ENCODE measurements around the gene TCF12. TPM values are rescaled to one million over a fixed set of nuclear protein-coding genes. Genes with fewer than 3 reads are reported as not detected.

TCF12 gene
- total RNA-seq, 1 donor from 2014 or later: 84.6 TPM

DNA sequence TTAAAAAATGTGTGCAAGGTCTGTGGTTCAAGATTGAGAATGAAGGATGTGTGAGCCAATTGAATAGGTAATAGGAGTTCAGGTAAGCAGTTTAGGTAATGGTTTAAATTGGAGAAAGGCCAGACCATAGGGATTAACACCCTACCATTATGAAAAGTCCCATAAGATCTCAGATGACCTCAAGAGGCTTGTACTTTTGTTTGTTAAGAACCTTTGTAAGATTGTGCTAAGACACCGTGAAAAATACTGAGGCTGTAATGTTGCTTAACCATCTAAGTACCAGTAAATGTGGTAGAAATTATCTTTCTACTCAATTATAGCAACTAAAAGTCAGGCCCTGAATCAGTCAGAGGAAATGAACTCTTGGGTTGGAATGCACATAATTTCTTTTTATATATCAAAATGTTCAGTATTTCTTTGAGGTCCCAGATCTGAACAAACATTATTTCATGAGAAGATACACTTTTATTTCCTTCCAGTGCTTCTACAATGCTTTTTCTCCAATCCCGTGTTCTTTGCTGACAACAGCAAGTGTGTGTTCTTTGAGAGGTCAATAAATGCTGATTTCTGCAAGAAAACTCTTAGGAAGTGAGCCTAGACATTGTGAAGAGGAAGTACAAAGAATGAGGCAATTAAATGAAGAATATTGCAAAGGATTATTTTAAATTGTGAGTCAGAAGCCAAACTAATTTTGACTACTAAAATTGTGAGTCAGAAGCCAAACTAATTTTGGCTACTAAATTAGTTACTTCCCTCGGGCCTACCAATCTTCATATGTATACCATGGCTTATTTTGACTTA is 66.4 kb downstream of the TCF12 start:
- no peaks in the 10 kb centered on the region for H3K27me3 ChIP-seq (ENCODE audit: control insufficient read depth, insufficient read depth, low read length)
- H3K36me3 ChIP-seq (ENCODE audit: control insufficient read depth, insufficient read depth, low read length): no peaks in the 10 kb centered on the region
- TF ChIP-seq, protein P1, sequence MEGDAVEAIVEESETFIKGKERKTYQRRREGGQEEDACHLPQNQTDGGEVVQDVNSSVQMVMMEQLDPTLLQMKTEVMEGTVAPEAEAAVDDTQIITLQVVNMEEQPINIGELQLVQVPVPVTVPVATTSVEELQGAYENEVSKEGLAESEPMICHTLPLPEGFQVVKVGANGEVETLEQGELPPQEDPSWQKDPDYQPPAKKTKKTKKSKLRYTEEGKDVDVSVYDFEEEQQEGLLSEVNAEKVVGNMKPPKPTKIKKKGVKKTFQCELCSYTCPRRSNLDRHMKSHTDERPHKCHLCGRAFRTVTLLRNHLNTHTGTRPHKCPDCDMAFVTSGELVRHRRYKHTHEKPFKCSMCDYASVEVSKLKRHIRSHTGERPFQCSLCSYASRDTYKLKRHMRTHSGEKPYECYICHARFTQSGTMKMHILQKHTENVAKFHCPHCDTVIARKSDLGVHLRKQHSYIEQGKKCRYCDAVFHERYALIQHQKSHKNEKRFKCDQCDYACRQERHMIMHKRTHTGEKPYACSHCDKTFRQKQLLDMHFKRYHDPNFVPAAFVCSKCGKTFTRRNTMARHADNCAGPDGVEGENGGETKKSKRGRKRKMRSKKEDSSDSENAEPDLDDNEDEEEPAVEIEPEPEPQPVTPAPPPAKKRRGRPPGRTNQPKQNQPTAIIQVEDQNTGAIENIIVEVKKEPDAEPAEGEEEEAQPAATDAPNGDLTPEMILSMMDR (IDR thresholded peaks at IDR 0.05; ENCODE audit: insufficient read depth, low read length, poor library complexity, severe bottlenecking): no peak
- DNase-seq (ENCODE audit: low read depth): no peak
- H3K4me3 ChIP-seq (ENCODE audit: low read depth, low read length): no peak overlapping the region

DNA sequence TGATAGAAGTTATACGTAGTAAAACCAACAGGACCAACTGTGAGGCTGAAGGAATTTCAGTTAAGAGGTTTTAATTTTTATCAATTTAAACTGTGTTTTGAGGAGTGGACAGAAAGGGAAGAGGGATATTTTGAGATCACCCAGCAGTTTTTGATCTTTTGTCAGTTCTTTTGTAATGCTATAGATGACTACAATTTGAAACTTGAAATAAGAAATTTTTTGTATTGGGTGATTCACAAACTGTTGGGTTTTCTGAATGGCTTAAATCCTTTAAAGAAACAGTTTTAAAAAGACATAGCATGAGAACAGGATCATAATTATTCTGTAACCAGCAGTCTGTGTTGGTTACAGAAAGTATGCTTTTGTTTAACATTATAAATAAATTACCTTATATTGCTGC is 67.4 kb downstream of the TCF12 start:
- Histone ChIP-seq H3K36me3 (ENCODE audit: control insufficient read depth, insufficient read depth, low read length) (no peaks in the 10 kb centered on the region), H3K27me3 (ENCODE audit: control insufficient read depth, insufficient read depth, low read length) (no peaks in the 10 kb centered on the region), H3K4me3 (ENCODE audit: low read depth, low read length) (no peak overlapping the region)
- no peak for DNase-seq (ENCODE audit: low read depth)
- TF ChIP-seq, protein P1 (IDR thresholded peaks at IDR 0.05; ENCODE audit: insufficient read depth, low read length, poor library complexity, severe bottlenecking): no peak

DNA sequence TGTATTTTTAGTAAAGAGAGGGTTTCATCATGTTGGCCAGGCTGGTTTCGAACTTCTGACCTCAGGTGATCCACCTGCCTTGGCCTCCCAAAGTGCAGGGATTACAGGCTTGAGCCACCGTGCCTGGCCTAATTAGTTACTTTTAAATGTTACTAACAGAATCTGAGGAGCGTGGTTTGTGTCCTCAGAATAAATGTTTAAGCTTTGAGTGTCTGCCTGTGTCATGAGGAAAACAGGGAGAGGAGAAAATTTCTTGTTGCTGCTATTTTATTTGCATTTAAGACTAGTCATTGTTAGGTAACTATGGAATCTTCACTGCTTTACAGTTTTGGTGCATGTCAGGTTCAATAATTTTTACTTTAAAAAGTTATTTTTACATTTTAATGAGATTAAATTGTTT is 68.8 kb downstream of the TCF12 start:
- TF ChIP-seq, protein P1 (IDR thresholded peaks at IDR 0.05; ENCODE audit: insufficient read depth, low read length, poor library complexity, severe bottlenecking): no peak
- Histone ChIP-seq H3K4me3 (ENCODE audit: low read depth, low read length) (no peak overlapping the region), H3K36me3 (ENCODE audit: control insufficient read depth, insufficient read depth, low read length) (no peaks in the 10 kb centered on the region), H3K27me3 (ENCODE audit: control insufficient read depth, insufficient read depth, low read length) (no peaks in the 10 kb centered on the region)
- no peak for DNase-seq (ENCODE audit: low read depth)

DNA sequence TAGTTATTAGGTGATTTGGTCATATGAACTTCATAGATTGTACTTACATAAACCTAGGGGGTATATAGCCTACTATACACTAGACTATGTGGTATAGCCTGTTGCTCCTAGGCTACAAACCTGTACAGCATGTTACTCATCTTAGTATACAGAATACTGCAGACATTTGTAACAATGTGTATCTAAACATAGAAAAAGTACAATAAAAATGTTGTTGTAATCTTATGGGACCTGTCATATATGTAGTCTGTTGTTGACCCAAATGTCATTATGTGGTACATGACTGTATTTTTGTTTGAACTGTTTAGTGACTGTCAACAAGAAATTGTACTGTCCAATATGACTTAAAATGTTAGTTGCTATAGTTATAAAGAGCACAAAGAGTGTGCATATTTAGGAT is 69.8 kb downstream of the TCF12 start:
- Histone ChIP-seq H3K27me3 (ENCODE audit: control insufficient read depth, insufficient read depth, low read length) (no peaks in the 10 kb centered on the region), H3K4me3 (ENCODE audit: low read depth, low read length) (no peak overlapping the region), H3K36me3 (ENCODE audit: control insufficient read depth, insufficient read depth, low read length) (no peaks in the 10 kb centered on the region)
- DNase-seq (ENCODE audit: low read depth): no peak
- TF ChIP-seq, protein P1 (IDR thresholded peaks at IDR 0.05; ENCODE audit: insufficient read depth, low read length, poor library complexity, severe bottlenecking): no peak

DNA sequence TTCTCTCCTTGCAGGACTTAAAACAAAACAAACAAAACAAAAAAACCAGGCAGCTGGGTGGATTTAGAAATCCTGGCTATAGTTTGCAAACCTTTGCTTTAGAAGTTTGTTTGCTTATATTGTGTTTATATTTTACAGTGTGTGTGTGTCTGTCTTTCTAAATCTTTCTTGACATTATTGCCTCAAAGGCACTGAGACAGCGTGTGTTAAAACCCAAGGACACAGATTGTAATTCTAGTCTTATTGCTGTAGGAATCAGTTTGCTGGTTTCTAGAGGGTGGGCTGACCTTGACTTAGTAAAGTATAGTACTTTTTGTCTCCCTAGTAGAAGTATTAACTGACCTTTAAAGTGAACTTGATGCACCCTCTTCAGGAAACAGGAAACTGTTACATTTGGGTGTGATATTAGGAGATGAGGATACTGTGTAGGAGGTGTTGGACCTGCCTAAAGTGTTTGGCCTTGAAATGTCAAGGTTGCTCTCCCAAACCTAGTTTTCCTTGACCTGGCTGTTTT is 71.0 kb downstream of the TCF12 start:
- TF ChIP-seq, protein P1 (IDR thresholded peaks at IDR 0.05; ENCODE audit: insufficient read depth, low read length, poor library complexity, severe bottlenecking): no peak
- Histone ChIP-seq H3K4me3 (ENCODE audit: low read depth, low read length) (no peak overlapping the region), H3K27me3 (ENCODE audit: control insufficient read depth, insufficient read depth, low read length) (no peaks in the 10 kb centered on the region), H3K36me3 (ENCODE audit: control insufficient read depth, insufficient read depth, low read length) (no peaks in the 10 kb centered on the region)
- DNase-seq (ENCODE audit: low read depth): no peak

DNA sequence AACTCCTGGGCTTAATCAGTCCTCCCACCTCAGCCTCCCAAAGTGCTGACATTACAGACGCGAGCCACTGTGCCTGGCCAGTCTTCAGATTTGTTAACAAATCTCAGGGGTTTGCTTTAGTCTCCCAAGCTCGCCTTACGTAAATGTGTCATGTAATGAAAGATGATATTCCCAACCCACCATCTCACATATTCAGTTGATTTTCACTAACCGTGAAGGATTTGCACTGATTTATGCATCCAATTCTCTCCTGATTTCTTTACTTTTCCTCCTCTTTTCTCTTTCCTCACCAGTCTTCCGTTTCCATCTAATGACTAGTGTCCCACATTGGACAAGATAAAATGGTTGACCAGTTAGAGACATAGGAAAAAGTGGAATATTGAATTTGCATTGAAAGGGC is 72.6 kb downstream of the TCF12 start:
- TF ChIP-seq, protein P1 (IDR thresholded peaks at IDR 0.05; ENCODE audit: insufficient read depth, low read length, poor library complexity, severe bottlenecking): no peak
- Histone ChIP-seq H3K4me3 (ENCODE audit: low read depth, low read length) (no peak overlapping the region), H3K27me3 (ENCODE audit: control insufficient read depth, insufficient read depth, low read length) (no peaks in the 10 kb centered on the region), H3K36me3 (ENCODE audit: control insufficient read depth, insufficient read depth, low read length) (no peaks in the 10 kb centered on the region)
- no peak for DNase-seq (ENCODE audit: low read depth)

All from kidney epithelial cell (primary cell).